Glutamatergic neuron (in vitro differentiated cells): ENCODE results near the gene BRCC3. TPM values are rescaled to one million over a fixed set of nuclear protein-coding genes. Genes with fewer than 3 reads are reported as not detected.
A peak's percentile ranks its signal among the peaks of the same experiment; 100 is the strongest.

Experiments
- DNase-seq: peaks from one replicate; pipeline ENCODE4 v3.0.0; 2022
- H3K27ac Mint-ChIP-seq: one replicate; pipeline ENCODE4 v1.8.0; 2020; ENCODE audit warnings: mild to moderate bottlenecking, mixed read lengths, inconsistent platforms; ENCODE audit not compliant: unreplicated experiment
- H3K27me3 Mint-ChIP-seq: one replicate; pipeline ENCODE4 v1.8.0; 2020; ENCODE audit warnings: mild to moderate bottlenecking, moderate library complexity, mixed read lengths, inconsistent platforms; ENCODE audit not compliant: unreplicated experiment
- H3K36me3 Mint-ChIP-seq: one replicate; pipeline ENCODE4 v1.8.0; 2020; ENCODE audit warnings: mild to moderate bottlenecking, mixed read lengths, inconsistent platforms; ENCODE audit not compliant: unreplicated experiment
- H3K4me1 Mint-ChIP-seq: one replicate; pipeline ENCODE4 v1.8.0; 2020; ENCODE audit warnings: mild to moderate bottlenecking, low read depth, mixed read lengths, inconsistent platforms; ENCODE audit not compliant: unreplicated experiment
- H3K4me3 Mint-ChIP-seq: one replicate; pipeline ENCODE4 v1.8.0; 2020; ENCODE audit warnings: mild to moderate bottlenecking, mixed read lengths, inconsistent platforms; ENCODE audit not compliant: unreplicated experiment
- H3K9me3 Mint-ChIP-seq: one replicate; pipeline ENCODE4 v1.8.0; 2020; ENCODE audit warnings: mild to moderate bottlenecking, moderate library complexity, mixed read lengths, inconsistent platforms; ENCODE audit not compliant: unreplicated experiment
- total RNA-seq: library from RNA; stranded (reverse); fragmentation: NEBNext Ultra II Directional; extraction: Animal tissue kit (Norgen Biotek cat#: 25700); gene quantifications from one replicate; pipeline ENCODE4 v1.2.1, GENCODE V29; 2021; ENCODE audit not compliant: unreplicated experiment
- TF ChIP-seq, protein P1 (sequence below): fragments of 200-600 bp; sonication (generic); IDR thresholded peaks from one replicate; pipeline ENCODE4 v1.5.0; 2021; ENCODE audit not compliant: partially characterized antibody, unreplicated experiment

Gene BRCC3
- total RNA-seq, 1 donor from 2014 or later, result 21.9 TPM

DNA sequence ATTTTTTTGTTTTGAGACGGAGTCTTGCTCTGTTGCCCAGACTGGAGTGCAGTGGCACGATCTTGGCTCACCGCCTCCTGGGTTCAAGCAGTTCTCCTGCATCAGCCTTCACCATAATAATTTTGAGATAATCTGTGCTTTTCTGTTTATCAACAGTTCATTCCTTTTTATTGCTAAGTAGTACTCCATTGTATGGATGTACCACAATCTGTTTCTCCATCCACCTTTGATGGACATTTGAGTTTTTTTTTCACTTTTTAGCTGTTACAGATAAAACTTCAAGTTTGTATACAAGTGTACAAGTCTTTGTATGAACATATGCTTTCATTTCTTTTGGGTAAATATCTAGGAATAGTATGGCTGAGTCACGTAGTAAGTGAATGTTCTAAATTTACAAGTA lies 35.6 kb upstream of the BRCC3 start:
- no peak for DNase-seq
- no peak overlapping the region for H3K27ac Mint-ChIP-seq
- H3K4me3 Mint-ChIP-seq, result no peak overlapping the region
- H3K27me3 Mint-ChIP-seq, result no peaks in the 10 kb centered on the region
- peaks cover 24% of the 10 kb centered on the region for H3K36me3 Mint-ChIP-seq
- H3K4me1 Mint-ChIP-seq, result no peaks in the 10 kb centered on the region
- TF ChIP-seq, protein P1, sequence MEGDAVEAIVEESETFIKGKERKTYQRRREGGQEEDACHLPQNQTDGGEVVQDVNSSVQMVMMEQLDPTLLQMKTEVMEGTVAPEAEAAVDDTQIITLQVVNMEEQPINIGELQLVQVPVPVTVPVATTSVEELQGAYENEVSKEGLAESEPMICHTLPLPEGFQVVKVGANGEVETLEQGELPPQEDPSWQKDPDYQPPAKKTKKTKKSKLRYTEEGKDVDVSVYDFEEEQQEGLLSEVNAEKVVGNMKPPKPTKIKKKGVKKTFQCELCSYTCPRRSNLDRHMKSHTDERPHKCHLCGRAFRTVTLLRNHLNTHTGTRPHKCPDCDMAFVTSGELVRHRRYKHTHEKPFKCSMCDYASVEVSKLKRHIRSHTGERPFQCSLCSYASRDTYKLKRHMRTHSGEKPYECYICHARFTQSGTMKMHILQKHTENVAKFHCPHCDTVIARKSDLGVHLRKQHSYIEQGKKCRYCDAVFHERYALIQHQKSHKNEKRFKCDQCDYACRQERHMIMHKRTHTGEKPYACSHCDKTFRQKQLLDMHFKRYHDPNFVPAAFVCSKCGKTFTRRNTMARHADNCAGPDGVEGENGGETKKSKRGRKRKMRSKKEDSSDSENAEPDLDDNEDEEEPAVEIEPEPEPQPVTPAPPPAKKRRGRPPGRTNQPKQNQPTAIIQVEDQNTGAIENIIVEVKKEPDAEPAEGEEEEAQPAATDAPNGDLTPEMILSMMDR, result no peak
- H3K9me3 Mint-ChIP-seq, result no peaks in the 10 kb centered on the region

DNA sequence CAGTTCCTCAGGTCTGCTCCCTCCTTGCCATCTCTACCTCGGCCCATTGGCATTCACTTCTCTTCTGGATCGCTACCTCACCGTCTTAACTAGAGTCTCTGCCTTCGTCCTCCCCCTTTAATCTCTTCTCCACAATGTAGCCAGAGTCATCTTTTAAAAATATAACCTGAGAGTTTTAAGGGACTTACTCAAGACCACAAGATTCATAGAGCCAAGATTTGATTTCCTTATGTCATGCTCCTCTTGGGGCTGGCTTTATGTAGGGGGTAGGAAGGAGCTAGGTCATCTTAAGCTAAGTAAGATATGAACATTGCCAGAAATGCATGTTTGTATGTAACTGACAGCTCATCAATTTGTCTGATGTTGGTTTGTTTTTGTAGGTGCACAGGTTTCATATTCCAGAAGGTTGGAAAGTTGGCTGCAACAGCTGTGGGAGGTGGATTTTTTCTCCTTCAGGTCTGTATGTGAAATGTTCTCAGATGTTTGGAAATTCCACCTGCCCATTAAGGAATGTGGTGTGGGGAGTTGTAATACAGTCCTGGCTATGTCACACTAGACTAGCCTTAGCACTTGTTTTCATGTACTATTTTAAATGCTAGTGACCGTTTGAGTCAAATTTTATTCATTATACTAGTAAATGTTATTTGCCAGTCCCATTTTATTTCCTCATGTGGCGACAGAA lies 25.0 kb upstream of the BRCC3 start:
- no peak overlapping the region for H3K27ac Mint-ChIP-seq
- H3K4me3 Mint-ChIP-seq, result no peak overlapping the region
- no peaks in the 10 kb centered on the region for H3K36me3 Mint-ChIP-seq
- peaks cover 5% of the 10 kb centered on the region for H3K4me1 Mint-ChIP-seq
- no peak for DNase-seq
- TF ChIP-seq, protein P1, result no peak
- H3K27me3 Mint-ChIP-seq, result peaks cover 2% of the 10 kb centered on the region
- H3K9me3 Mint-ChIP-seq, result no peaks in the 10 kb centered on the region

DNA sequence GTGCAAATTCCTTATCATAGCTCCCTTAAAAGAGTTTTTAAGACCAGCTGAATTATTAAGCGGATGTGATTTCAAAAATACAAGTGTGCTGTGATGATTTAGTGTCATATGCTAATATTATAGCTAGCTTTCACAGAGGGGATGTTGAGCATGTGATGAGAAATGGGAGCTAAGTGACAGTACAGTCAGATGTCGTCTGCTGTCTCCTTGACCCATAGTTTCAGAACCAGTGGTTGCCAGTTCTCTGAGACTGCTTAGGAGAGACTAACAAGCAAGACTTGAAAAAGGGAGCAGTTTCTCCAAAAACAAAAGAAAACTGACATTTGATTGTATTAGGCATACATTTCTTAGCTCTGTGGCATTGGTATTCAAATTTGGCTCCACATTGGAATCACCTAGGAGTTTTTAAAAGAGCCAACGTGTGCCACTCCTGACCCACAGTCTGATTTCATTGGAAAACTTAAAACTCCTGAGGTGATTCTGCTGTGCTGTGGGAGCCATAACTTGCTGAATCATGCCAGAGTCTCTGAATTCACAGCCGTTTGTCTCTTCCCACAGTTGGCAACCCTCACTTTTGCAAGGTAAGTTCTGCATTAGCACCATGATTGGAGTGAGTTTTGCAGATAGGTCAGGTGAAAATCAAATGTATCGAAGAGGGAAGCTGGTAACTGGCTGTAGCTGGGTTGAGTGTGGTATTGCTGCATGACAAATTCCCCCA lies 24.3 kb upstream of the BRCC3 start:
- DNase-seq, result no peak
- Mint-ChIP-seq H3K4me3 (no peak overlapping the region), H3K27me3 (peaks cover 2% of the 10 kb centered on the region), H3K4me1 (peaks cover 5% of the 10 kb centered on the region), H3K9me3 (no peaks in the 10 kb centered on the region), H3K27ac (no peak overlapping the region), H3K36me3 (no peaks in the 10 kb centered on the region)
- TF ChIP-seq, protein P1, result no peak

DNA sequence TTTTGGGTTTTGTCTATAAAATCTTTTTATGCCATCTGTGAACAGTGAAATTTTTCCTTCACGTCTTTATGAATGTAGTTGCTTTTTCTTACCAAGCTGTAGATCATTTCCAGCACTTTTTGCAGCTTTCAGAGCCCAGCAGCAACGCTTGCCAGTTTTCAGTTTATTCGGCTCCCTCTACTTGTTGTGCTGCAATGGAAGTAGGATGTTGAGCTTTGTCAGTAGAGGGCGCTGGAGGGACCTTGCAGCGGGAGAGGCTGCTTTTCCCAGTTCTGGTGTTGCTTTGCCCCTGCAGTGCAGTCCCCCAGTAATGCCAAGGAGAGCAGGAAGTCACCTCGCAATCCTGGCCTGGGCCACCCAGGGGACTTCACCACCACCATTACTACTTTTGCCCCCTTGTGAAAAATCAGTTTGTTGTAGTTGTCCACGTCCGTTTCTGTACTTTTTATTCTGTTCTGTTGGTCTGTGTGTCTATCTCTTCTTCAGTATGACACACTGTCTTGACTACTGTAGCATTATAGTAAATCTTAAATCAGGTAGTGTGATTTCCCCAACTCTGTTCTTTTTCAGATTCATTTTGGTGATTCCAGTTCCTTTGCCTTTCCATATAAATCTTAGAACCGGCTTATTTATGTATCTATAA lies 22.2 kb upstream of the BRCC3 start:
- Mint-ChIP-seq H3K27ac (no peak overlapping the region), H3K9me3 (no peaks in the 10 kb centered on the region), H3K4me1 (peaks cover 1% of the 10 kb centered on the region), H3K27me3 (no peaks in the 10 kb centered on the region), H3K36me3 (no peaks in the 10 kb centered on the region), H3K4me3 (no peak overlapping the region)
- peak; percentile 53 for DNase-seq
- TF ChIP-seq, protein P1, result peak; percentile 57
